Uterus (tissue), 2 donors: ENCODE measurements around the gene ABCC8.

ENCODE experiments used
- POLR2A ChIP-seq, 2 donors: fragments of 450-650 bp; IDR thresholded peaks; one replicate each; pipeline ENCODE4 v1.6.1; 2016; ENCODE audit warnings: antibody characterized with exemption in 2 of 2, mild to moderate bottlenecking in 1 of 2, moderate library complexity in 1 of 2
- TF ChIP-seq, protein P1 (sequence below), 4 experiments: fragments of 200-600 bp in 2 of 4; fragments of 450-650 bp in 2 of 4; sonication (generic) in 2 of 4; IDR thresholded peaks; one replicate each; pipeline ENCODE4 v1.5.1; 2016 to 2019; ENCODE audit warnings: antibody characterized with exemption in 4 of 4, mild to moderate bottlenecking in 2 of 4, moderate library complexity in 1 of 4

DNA sequence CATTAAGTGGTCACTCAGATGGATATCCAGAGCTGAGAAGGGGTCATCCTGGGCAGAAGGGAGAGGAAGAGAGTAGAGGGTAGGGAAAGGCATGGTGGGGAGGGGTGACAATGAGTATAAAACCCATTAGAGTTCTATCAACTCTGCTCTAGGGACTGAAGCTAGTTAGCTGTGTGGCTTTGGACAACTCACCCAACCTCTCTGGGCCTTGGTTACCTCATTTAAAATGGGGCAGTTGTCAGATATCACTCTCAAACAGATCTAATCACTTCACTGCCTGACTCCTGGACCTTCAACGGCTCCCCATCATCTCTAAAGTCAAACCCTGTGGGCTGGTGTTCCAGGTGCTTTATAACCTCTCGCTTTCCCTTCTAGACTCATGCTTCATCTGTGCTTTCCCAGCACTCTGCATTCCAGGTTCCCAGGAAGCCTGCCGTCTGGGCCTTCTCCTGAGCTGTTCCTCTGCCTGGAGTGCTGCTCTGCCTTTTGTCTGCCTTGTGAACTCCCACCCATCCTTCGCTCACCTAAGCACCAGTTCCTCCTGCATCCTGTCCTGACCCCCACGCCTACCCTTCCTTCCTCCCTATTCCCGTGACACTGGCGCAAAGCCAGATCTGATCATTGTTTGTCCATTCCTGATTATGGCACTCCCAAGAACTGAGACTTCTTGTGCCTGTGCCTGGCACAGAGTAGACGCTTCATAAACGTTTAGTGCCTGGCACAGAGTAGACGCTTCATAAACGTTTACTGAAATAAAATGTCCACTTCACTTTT is 65.9 kb downstream of the ABCC8 start:
- TF ChIP-seq, protein P1, sequence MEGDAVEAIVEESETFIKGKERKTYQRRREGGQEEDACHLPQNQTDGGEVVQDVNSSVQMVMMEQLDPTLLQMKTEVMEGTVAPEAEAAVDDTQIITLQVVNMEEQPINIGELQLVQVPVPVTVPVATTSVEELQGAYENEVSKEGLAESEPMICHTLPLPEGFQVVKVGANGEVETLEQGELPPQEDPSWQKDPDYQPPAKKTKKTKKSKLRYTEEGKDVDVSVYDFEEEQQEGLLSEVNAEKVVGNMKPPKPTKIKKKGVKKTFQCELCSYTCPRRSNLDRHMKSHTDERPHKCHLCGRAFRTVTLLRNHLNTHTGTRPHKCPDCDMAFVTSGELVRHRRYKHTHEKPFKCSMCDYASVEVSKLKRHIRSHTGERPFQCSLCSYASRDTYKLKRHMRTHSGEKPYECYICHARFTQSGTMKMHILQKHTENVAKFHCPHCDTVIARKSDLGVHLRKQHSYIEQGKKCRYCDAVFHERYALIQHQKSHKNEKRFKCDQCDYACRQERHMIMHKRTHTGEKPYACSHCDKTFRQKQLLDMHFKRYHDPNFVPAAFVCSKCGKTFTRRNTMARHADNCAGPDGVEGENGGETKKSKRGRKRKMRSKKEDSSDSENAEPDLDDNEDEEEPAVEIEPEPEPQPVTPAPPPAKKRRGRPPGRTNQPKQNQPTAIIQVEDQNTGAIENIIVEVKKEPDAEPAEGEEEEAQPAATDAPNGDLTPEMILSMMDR (IDR thresholded peaks at IDR 0.05) = no peak
- TF ChIP-seq POLR2A (IDR thresholded peaks at IDR 0.05) = no peak
